DOHH2 (cell line): ENCODE measurements around the gene SLC16A8.

Source experiments
- EZH2phosphoT487 ChIP-seq: fragments of 200-600 bp; sonication (generic); IDR thresholded peaks from 2 replicates; pipeline ENCODE4 v1.6.1; 2017; ENCODE audit warnings: borderline replicate concordance, mild to moderate bottlenecking, antibody characterized with exemption, low read length, moderate library complexity, mixed read lengths
- TF ChIP-seq, protein P1 (sequence below): fragments of 200-600 bp; sonication (generic); IDR thresholded peaks from one replicate; pipeline ENCODE4 v1.5.1; 2014; ENCODE audit warnings: antibody characterized with exemption, mild to moderate bottlenecking, low read depth, low read length; ENCODE audit not compliant: poor library complexity, severe bottlenecking

DNA sequence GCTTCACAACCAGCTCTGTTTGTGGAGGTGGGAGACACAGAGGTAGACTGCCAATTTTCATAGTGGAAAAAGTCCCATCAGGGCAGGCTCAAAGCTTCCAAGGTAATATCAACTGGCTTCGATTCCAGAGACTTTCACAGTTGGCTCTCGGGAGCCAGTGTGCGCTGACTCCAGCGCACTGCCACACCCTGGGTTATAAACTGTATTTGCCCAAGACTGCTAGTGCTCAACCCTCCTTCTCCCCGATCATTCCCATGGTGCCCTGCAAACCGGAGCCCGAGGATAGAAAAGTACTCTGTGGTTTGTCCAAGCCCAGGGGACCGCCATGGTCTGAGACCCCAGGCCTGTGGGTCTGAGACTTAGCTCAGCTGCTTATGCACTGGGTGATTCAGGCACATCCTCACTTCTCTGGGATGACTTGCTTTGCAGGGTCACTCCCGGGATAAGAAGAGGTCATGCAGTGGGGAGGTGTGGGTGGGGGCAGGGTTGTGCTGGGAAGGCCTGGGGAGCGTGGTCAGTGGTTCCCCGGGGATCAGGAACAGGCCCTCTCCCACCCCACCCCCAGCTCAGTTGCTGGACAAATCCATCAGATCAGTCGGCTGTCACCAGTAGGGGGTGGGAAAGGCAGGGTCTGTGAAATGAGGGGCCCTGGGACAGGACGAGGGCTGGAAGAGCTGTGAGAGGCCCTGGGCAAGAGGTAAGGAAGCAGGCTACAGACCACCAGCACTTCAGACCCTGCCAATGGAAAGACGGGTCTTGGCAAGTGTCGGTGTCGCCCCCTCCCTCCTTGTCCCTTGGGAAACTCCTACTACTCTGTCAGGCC is 53.5 kb downstream of the SLC16A8 start:
- TF ChIP-seq, protein P1, sequence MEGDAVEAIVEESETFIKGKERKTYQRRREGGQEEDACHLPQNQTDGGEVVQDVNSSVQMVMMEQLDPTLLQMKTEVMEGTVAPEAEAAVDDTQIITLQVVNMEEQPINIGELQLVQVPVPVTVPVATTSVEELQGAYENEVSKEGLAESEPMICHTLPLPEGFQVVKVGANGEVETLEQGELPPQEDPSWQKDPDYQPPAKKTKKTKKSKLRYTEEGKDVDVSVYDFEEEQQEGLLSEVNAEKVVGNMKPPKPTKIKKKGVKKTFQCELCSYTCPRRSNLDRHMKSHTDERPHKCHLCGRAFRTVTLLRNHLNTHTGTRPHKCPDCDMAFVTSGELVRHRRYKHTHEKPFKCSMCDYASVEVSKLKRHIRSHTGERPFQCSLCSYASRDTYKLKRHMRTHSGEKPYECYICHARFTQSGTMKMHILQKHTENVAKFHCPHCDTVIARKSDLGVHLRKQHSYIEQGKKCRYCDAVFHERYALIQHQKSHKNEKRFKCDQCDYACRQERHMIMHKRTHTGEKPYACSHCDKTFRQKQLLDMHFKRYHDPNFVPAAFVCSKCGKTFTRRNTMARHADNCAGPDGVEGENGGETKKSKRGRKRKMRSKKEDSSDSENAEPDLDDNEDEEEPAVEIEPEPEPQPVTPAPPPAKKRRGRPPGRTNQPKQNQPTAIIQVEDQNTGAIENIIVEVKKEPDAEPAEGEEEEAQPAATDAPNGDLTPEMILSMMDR: no peak
- no peak for TF ChIP-seq EZH2phosphoT487
